D721Med (cell line): ENCODE results near the gene KCNG4.

ENCODE experiments used
- DNase-seq: peaks from one replicate; pipeline ENCODE4 v3.0.0; 2011; ENCODE audit warnings: low spot score; ENCODE audit not compliant: insufficient read length
- FAIRE-seq: peaks from 2 replicates; lab custom pipeline; 2011; peaks lifted over from hg19 to GRCh38; lab: Jason Lieb, UNC
- TF ChIP-seq, protein P1 (sequence below): IDR thresholded peaks from 2 replicates; pipeline ENCODE4 v1.5.1; 2012; ENCODE audit warnings: mild to moderate bottlenecking, control low read depth; ENCODE audit not compliant: insufficient read depth; ENCODE audit errors: missing control alignments

The KCNG4 gene

DNA sequence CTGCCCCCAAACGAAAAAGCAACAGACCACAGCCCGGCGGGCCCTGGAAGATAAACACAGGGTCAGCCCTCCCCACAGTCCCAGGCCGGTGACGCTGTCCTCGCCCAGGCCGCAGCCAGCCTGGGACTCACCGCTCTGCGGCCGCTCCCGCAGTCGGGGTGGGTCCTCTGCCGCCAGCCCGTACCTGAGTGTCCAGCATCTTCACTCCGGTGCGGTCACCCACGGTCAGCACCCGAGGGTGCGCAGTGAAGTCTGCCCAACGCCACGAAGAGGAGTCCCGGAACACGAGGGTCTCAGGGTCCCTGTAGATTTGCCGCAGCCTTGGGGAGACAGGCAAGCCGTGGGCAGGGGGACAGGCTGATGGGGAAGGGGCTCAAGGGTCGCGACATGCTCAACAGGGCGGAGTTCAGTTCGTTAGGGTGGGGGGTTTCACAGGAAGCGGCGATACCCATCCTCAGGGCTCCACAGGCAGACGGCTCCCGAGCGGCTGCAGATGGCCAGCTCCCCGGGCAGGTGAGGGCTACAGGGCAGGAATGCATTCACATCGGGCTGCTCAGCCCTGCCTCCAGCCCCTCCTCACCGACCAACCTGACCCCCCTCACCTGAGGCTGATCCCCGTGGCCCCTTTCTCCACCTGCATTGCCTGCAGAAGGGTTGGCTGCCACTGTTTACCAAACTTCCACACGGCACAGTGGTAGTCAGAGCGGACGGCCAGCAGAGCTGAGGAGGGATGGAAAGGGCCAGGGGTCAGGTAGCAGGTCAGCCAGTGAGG, 58.5 kb downstream of the KCNG4 start:
- FAIRE-seq (no peak), DNase-seq (no peak)
- TF ChIP-seq, protein P1, sequence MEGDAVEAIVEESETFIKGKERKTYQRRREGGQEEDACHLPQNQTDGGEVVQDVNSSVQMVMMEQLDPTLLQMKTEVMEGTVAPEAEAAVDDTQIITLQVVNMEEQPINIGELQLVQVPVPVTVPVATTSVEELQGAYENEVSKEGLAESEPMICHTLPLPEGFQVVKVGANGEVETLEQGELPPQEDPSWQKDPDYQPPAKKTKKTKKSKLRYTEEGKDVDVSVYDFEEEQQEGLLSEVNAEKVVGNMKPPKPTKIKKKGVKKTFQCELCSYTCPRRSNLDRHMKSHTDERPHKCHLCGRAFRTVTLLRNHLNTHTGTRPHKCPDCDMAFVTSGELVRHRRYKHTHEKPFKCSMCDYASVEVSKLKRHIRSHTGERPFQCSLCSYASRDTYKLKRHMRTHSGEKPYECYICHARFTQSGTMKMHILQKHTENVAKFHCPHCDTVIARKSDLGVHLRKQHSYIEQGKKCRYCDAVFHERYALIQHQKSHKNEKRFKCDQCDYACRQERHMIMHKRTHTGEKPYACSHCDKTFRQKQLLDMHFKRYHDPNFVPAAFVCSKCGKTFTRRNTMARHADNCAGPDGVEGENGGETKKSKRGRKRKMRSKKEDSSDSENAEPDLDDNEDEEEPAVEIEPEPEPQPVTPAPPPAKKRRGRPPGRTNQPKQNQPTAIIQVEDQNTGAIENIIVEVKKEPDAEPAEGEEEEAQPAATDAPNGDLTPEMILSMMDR, result no peak

DNA sequence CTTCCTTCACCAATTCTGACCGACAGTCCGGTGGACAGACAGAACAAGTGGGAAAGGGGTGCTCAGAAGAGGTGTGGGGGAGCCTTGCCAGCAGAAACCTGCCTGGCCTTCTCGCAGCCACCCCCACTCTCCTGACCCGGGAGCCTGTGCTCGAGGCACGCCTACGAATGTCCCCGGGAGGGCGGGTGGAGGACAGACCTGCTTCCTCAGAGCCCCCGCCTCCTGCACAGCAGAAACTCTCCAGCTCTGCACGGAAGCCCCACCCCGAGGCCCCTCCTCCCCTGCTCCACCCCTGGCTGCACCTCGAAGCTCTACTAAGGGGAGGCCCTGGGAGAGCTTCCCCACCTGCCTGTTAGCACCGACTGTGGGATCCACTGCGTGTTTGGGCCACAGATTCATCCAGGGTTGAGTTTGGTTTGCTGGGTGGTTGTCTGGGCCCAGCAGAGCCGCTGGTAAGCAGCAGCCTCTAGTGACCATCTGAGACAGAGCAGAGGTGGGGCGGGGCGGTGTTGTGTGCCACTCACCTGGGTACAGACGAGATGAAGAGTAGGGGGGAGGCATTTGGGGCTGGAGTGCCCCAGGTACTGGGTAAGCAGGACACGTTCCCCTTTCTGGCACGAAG, 59.2 kb downstream of the KCNG4 start:
- no peak for DNase-seq
- no peak for FAIRE-seq
- TF ChIP-seq, protein P1, result no peak

DNA sequence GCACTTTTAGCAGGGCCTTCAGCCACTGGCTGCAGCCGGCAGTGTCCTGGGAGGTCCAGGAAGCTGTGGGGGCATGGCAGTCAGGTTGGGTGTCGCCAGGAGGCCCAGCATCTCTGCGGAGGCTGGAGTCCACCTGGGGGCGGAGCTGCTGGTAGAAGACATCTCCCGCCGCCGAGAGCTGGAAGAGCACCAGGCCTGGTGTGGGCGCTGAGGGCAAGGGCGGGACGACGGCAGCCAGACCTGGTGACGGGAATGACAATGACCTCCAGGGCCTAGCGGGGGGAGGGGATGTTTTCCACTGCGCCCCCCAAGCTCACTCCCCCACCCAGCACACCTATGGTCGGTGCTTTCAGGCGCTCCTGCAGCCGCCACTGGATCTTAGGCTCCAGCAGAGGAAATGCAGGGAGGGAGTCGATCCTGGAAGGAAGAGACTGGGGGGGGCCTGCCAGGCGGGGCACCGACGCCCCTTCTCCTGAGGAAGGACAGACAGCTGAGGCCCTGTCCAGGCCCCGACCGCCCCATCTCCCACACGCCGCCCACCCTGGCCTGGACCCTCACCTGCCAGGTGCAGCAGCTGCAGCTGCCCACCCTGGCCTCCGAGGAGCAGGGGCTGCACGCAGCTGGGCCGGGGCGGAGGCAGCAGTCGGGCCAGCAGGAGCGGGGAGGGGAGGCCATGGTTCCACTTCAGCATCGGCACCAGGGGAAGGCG, 60.0 kb downstream of the KCNG4 start:
- TF ChIP-seq, protein P1, result no peak
- no peak for DNase-seq
- FAIRE-seq, result no peak

DNA sequence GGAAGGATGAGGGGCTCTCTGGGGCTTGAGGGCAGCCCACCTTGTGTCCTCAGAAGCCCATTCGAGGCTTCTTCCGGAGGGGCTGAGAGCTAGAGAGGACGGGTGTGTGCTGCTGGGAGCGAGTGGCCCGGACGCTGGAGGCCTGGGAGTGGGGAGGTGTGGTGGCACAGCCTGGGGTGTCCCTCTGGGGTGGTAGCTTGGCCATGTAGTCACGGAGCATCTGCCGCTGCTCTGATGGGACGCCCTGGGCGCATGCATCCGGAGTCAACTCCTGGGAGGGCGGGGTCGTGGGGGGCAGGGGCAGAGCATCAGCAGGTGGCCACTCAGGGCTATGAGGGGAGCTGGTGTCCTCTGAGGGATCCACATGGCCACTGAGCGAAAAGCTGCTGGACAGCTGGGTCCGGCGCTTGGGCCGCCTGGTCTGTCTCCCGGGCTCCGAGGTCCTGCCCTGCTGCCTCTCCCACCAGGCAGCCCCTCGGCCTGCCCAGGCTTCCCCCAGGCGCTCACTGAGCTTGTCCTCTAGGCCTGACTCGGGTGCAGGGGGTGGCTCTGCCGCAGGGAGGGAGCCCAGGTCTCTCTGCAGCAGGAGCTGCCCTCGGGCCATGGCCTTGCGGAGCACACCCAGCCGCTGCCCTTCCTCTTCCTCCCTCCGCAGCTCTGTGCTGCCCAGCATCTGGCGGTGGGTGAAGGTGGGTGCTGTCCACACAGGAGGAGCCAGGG, 60.8 kb downstream of the KCNG4 start:
- TF ChIP-seq, protein P1, result no peak
- DNase-seq (no peak), FAIRE-seq (no peak)

DNA sequence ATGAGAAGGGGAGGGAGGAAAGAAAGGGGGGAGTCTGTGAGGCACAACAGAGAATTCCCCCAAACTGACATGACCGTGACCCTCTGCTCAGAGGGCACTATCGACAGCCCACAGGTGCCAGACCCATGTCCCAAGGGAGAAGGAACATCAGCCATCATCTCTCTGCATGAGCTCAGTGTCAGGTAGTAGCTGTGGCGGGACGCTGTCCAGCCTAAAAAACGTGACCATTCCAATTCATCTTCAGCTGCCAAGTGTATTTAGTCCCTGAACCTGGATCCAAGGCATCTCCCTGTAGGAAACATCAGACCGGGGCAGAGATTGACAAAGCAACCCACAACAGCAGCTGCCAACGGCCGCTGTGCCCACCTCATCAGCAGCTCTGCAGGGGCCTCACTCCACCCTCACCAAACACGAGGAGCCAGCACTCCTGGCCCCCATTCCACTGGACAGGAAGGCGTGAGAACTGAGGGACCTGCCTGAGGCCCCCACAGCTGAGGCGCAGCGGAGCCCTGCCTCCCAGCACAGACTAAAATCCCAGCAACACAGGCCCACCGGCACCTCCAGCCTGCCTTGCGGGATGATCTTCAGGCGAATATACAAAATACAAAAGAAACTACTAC, 61.6 kb downstream of the KCNG4 start:
- FAIRE-seq, result no peak
- TF ChIP-seq, protein P1, result no peak
- no peak for DNase-seq

DNA sequence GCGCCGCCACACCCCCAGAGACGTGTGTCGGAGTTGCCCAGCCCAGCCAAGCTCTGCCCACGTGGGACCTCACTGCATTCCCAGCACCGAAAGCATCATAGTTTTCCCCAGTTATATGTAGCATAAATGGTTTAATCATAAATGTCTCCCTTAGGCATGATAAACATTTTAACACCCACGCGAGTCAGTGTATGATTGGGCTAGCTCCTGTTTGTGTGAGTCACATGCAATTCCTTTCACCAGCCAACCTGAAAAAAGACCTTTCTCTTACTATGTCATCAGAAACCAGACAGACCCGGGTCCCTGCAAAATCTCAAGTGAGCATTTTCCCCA, 62.1 kb downstream of the KCNG4 start:
- TF ChIP-seq, protein P1, result no peak
- no peak for FAIRE-seq
- no peak for DNase-seq
